Loucy (cell line): ENCODE results near the gene DYNC1H1.

ENCODE experiments used
- CTCF ChIP-seq: fragments of 200-600 bp; sonication (generic); conservative IDR thresholded peaks from 2 replicates; pipeline ENCODE4 v1.5.1; 2014; ENCODE audit warnings: mild to moderate bottlenecking, antibody characterized with exemption, low read length
- EZH2phosphoT487 ChIP-seq: fragments of 200-600 bp; IDR thresholded peaks from 2 replicates; pipeline ENCODE4 v1.6.1; 2018; ENCODE audit warnings: antibody characterized with exemption, mild to moderate bottlenecking, moderate library complexity, borderline replicate concordance

DNA sequence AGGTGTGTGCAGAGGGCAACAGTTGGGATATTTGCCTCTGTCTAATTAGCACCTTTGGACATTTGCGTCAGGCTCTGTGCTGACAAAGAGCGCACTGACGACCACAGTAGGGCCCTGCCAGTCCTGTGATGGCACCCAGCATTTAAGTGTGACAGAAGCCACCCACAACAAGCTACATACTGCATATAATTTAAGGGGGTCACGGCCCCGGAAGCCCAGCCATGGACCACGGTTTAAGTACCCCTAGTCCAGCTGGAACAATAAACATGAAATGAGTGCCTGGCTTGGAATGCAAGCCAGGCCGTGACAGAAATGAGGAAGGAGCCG is 16.8 kb upstream of the DYNC1H1 start:
- no peak for TF ChIP-seq CTCF
- TF ChIP-seq EZH2phosphoT487: no peak
